NCI-H2227 (cell line): ENCODE measurements around the gene GOPC.
"Not testable (repeated sequence)": the region's sequence is repeated elsewhere in the genome, so short reads cannot be mapped to it uniquely, and the experiment has no call there.

Experiments used
- DNase-seq: peaks from one replicate; lab custom pipeline; 2025; ENCODE audit not compliant: unreplicated experiment; lab: John Stamatoyannopoulos, UW

Gene GOPC

GRCh38 chr6:117518870-117519269, 83.4 kb downstream of the GOPC start:
- DNase-seq = no peak

- not testable (repeated sequence) for DNase-seq
These were observed 84.3 kb downstream of the GOPC start for GRCh38 chr6:117517995-117518394.

- DNase-seq = no peak
These were observed 87.0 kb downstream of the GOPC start for GRCh38 chr6:117515326-117515725.

- DNase-seq = no peak
These were observed 87.7 kb downstream of the GOPC start for GRCh38 chr6:117514655-117515054.

- no peak for DNase-seq
These were observed 88.4 kb downstream of the GOPC start for GRCh38 chr6:117513778-117514365.

- DNase-seq = no peak
These were observed 89.2 kb downstream of the GOPC start for GRCh38 chr6:117512987-117513573.

GRCh38 chr6:117512056-117512828, 90.1 kb downstream of the GOPC start:
- peak; percentile 32 for DNase-seq
